ENCODE measurements around the gene NEMP1. TPM values are rescaled to one million over a fixed set of nuclear protein-coding genes. Genes with fewer than 3 reads are reported as not detected.

NEMP1 gene
- total RNA-seq, 1 donor from 2014 or later, result 3.3 TPM

DNA sequence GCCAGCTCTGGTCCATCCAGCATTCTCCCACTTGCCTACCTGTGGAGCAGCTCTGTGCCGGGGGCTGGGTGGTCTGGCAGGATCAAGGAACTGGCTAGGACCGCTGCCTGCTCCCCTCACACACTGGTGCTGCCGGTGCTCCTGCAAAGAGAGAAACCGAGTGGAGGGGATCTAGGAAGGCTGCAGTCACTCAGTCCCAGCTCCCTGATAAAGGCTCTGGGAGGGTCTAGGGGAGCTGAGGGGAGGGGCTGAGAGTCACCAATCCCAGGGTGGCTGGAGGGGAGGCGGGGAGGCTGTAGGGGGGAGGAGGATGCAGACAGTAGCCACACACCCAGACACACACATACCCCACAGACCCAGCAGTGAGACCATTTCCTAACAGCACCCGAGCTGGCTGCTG lies 62.2 kb downstream of the NEMP1 start, which contains the start of gene TAC3:
Gene TAC3, minus strand, starts transcription at position 182 of the 400 bp plus-strand sequence. CDS start 732 bp downstream, outside the sequence.
- DNase-seq (ENCODE audit: missing footprints) (no peak), ATAC-seq (no peak)
- intact Hi-C loops (cut with DNase I), result no loop called here

DNA sequence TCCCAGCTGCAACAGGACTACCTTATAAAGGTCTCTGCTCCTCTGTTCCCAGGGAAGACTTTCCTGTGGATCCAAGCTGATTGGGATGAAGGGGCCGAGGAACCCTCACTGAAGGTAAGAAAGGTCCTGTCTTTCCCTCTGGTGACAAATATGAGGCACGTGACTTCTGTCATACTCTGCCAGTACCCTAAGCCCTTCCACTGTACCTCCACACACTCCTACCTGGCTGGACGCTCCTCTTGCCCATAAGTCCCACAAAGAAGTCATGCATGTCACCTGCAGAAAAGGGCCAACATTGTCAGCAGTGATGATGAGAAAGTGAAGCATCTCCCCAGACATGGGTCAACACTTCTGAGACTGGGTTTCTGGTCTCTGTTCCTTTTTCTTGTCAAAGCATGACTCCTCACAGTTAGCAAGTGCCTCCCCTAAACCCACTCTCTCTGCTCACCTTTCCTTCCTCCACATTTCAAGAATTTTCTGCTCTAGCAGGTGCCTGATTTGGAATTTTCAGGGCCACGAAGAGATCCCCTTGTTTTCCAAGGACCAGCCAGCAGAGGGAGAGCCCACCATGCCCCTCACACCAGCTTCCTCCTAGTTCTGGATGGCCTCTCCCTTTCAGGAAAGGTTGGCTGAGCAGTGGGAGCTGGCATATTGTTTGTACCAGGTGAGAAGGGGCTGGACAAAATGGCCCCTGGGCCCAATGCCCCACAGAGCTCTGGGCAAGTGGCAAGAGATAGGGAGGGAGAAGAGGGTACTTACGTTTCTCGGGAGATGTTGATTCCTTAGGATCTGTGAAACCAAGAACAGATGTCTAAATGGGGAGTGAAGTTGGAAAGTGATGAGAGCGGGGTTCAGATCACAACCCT lies 65.8 kb downstream of the NEMP1 start:
- no peak for ATAC-seq
- intact Hi-C loops (cut with DNase I), result loop anchor here (5.0 kb wide), 1 partner anchor 44 kb away; no protein-coding TSS in a partner anchor
- DNase-seq (ENCODE audit: missing footprints), result no peak

DNA sequence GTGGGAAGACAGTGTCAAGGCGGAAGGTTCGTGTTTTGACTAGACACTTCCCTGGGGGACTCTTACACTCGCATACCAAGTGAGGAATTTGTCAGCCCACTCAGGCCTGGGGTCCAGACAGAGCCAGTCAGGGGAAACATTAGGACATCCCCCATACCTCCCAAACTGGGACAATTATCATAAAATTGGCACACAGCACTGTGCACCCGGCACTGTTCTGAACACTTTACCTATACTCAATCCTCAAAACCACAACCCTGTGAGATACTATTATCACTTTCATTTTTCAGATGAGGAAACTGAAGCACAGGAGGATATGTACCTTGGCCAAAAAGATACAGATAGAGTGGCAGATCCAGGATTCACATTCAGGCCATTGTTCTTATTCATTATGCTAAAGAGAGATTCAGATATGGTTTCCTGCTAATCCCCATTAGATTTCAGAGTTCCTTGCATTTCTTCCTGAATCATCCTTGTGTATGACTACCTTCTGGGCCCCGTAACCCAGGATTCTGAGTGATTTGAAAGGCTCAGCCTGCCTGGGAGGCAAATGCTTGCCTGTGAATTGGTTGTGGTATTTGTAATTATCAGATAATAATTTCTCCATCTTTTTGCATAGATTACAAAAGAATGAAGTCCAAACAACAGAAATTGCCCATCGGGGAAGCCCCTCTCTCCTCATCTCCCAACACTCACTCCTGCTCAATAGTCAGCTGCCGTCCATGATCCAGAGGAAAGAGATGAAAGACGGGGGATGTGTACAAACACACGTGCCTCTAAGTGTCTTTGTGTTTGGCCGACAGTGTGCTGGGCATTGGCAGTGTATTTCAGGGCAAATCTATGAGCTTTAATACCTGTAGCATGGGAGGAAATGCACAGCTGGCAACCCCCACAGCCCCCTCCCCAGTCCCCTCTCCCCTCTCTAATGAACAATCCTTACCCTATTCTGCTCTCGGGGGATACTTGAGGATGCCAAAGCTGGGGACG lies 66.9 kb downstream of the NEMP1 start:
- DNase-seq (ENCODE audit: missing footprints), result no peak
- intact Hi-C loops (cut with DNase I), result loop anchor here (5.0 kb wide), 1 partner anchor 46 kb away; no protein-coding TSS in a partner anchor

DNA sequence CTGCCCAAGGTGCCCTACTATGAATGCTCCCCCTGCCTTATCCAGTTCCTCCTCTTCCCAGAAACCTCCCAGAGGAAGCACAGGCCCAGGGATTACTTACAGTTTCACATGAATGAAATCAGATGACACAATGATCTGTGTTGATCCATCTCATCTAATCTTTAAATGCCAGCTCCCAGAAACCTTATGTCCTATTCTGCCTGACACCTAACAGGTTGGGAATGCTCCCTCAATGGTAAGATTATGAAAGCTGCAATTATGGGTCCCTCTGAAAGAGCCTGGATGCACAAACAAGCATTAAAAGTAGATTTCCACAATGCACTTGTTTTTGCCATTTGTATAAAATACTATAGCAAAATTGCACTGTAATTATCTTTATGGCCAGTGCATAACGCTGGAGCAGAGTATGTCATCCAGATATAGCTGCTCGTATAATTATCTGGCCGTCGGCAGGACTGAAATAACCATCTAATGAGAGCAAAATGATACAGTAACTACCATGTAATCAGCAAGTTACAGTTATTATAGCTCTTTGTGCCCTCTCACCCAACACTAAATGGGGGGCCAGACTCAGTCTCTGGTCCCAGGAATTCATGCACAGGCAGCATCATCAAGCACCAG lies 67.9 kb downstream of the NEMP1 start:
- intact Hi-C loops (cut with DNase I), result loop anchor here (5.0 kb wide), 1 partner anchor 47 kb away; no protein-coding TSS in a partner anchor
- no peak for ATAC-seq

More for the DNA sequence above, 66.9 kb downstream of the NEMP1 start:
- no peak for ATAC-seq

DNA sequence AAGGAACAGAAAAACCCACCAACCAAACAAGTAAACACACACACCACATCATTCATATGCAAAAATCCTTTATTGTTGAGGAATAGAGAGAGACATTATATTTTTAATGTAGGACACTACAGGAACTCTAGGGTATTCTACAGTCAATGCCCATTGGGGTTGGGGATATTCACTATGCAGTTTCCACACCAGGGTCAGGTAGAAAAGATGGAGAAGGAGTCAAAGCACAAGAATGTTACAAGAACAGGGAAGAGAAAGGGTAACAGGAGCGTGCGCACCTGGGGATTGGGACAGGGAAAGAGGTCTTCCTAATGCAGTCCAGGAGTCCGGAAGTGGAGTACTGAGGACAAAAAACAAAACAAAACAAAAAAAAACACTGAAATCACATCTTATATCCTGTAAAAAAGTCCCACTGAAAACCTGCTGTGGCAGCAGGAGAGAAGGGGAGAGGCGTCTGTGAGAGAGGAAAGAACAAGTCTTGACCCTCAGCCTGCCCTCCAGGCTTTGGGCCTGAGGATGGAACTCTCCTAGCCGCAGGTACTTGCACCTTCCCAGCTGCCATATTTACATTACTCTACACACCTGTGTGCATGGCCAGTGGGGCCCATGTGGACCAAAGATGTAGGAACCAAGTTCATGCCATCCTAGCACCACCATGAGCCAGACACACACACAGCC lies 68.5 kb downstream of the NEMP1 start:
- no peak for ATAC-seq
- intact Hi-C loops (cut with DNase I), result loop anchor here (5.0 kb wide), 2 partner anchors 47 to 102 kb away; partner anchors contain the start of gene STAT6
- DNase-seq (ENCODE audit: missing footprints), result no peak

More for the DNA sequence above, 67.9 kb downstream of the NEMP1 start:
- DNase-seq (ENCODE audit: missing footprints), result no peak

DNA sequence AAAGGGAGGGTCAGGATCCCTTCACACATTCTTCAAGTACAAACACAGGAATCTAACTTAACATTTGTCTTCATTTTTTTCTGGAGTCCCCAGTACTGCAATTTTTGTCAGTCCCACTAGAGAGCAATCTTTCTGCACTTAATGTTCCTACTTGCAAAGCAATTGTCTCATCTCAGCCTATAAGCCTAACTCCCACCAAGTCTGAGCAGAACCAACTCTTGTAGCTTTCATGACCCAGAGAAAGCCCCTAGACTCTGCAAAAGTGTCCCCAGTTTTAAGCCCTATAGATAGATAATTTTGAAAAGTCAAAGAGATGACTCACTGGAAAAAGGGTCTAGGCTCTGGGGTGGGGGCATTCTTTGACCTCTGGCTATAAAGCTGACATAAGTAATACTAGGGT lies 70.4 kb downstream of the NEMP1 start:
- intact Hi-C loops (cut with DNase I), result loop anchor here (5.0 kb wide), 1 partner anchor 104 kb away; the partner anchor contains the start of gene STAT6
- DNase-seq (ENCODE audit: missing footprints), result no peak
- no peak for ATAC-seq

DNA sequence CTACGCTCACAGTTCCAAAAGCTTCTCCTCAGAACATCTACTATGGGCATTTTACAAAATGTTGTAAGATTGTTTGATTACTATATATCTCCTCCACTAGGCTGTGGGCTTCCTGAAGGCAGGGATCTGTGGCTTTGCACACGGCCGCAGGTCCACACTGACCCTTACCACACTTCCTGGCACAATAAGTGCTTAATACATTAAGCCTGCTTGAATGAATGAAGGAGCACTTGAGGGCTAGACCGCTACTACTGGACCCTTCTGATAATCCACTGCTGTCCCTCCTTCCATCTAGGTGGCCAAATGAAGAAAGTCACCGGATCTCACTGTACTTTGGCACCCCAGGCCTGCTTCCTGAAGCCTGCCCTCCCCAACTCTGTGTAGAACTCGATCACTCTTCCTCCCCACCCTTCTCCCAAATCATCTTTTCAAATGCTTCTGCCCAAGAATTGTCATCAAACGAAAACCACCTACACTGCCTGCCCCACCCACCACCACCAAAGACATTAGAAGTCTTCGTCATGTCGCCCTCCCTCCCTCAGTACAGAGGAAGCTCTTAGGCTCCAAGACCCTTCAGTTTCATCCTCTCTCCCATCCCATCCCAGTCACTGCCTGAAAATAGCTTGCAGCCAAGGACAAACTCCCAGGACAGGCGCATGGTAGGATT lies 71.6 kb downstream of the NEMP1 start:
- ATAC-seq (no peak), DNase-seq (ENCODE audit: missing footprints) (no peak)
- intact Hi-C loops (cut with DNase I), result loop anchor here (5.0 kb wide), 1 partner anchor 105 kb away; the partner anchor contains the start of gene STAT6

DNA sequence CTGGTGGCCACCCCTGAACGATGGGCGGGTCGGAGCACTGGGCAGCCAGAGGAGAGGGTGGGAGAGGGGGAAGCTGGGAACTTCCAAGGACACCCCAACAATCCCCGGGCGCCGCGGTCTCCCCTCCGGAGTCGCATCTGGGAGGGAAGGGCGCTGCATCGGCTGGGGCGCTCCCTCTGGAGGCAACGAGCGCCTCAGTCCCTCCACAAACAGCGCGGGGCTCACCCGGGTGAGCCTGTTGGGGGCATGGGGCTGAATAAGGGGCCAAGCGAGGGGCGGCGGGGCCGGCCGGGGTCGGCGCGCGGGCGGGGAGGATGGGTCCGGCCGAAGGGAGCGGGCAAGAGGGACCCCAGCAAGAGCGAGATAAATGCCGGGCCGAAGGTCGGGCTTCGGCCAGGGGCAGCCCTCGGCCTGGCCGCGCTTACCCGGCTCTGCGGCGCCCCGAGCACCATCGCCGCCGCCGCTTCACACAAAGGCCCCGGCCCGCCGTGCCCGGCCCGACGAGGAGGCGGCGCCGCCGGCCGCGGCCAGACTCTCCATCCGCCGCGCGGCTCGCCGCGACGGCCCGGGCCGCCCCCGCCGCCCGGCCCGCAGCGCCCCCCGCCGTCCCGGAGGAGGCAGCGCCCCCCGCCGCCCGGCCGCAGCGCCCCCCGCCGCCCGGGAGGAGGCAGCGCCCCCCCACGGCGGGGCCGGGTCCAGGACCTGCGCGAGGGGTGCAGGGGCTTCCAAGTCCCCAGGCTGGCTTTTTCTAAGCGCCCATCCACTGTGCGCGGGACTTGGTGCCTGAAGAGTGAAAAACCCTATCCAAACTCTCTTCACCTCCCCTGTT lies 72.4 kb downstream of the NEMP1 start, which contains the start of gene ZBTB39:
Gene ZBTB39, minus strand, starts transcription at position 567 of the 829 bp plus-strand sequence. CDS start 1,629 bp downstream, outside the sequence.
- intact Hi-C loops (cut with DNase I), result loop anchor here (5.0 kb wide), 1 partner anchor 106 kb away; the partner anchor contains the start of gene STAT6
- peak; percentile 77 for DNase-seq (ENCODE audit: missing footprints)
- ATAC-seq, result peak; percentile 82

Other genes starting within 250 kb of the NEMP1 start
- gene SDR9C7, start 144.4 kb downstream of the NEMP1 start, total RNA-seq, result not detected
- not detected for gene RDH16, start 121.2 kb downstream of the NEMP1 start, total RNA-seq
- gene ZBTB39, start 72.2 kb downstream of the NEMP1 start, total RNA-seq, result 3.3 TPM
- not detected for gene TAC3, start 62.3 kb downstream of the NEMP1 start, total RNA-seq
- not detected for gene MYO1A, start 28.7 kb downstream of the NEMP1 start, total RNA-seq
- 9.8 TPM for gene NAB2, start 10.3 kb upstream of the NEMP1 start, total RNA-seq
- 58.3 TPM for gene STAT6, start 32.6 kb upstream of the NEMP1 start, total RNA-seq
- gene LRP1, start 49.7 kb upstream of the NEMP1 start, total RNA-seq, result 143 TPM
- not detected for gene LRP1-AS, start 68.8 kb upstream of the NEMP1 start, total RNA-seq
- 0.60 TPM for gene NXPH4, start 138.0 kb upstream of the NEMP1 start, total RNA-seq
- 32.8 TPM for gene SHMT2, start 150.9 kb upstream of the NEMP1 start, total RNA-seq
- 1.2 TPM for gene STAC3, start 172.4 kb upstream of the NEMP1 start, total RNA-seq